CD4-positive, alpha-beta T cell treated with Interleukin-15 for 4 hours (primary cell): ENCODE measurements around the gene CNN2.
A peak's percentile ranks its signal among the peaks of the same experiment; 100 is the strongest.

Experiments used
- DNase-seq: peaks from one replicate; pipeline ENCODE4 v3.0.0-alpha.2; 2020; ENCODE audit warnings: low spot score

Gene CNN2

DNA sequence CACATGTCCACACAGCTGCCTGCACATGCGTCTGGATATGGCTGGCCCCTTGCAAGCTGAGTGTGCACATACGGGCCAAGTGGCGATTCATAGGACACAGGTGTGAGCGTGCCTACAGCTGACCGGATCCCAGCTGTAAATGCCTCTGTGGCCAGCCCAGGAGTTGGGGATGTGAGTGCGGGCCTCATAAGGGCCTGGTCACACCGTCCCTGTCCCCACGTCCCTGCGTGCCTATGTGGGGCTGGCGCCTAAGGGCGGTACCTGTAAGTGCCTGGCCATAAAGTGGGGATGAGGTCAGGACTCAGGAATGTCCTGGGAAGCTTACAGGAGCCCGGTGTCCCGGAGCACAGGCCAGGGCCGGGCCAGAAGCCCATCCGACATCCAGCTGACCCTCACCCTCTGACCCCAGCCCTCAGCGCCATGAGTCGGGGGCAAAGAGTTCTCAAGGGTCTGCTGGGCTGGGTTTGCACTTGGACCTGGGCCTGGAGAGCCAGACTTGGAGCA is 39.2 kb downstream of the CNN2 start:
- no peak for DNase-seq

GRCh38 chr19:1066251-1066747 is 39.9 kb downstream of the CNN2 start:
- DNase-seq: no peak

GRCh38 chr19:1066748-1067340 is 40.4 kb downstream of the CNN2 start, which contains the start of gene ARHGAP45:
TSS of gene ARHGAP45 (plus strand) at chr19:1067167. CDS start at chr19:1067406, 239 bp downstream.
- peak; percentile 85 for DNase-seq

DNA sequence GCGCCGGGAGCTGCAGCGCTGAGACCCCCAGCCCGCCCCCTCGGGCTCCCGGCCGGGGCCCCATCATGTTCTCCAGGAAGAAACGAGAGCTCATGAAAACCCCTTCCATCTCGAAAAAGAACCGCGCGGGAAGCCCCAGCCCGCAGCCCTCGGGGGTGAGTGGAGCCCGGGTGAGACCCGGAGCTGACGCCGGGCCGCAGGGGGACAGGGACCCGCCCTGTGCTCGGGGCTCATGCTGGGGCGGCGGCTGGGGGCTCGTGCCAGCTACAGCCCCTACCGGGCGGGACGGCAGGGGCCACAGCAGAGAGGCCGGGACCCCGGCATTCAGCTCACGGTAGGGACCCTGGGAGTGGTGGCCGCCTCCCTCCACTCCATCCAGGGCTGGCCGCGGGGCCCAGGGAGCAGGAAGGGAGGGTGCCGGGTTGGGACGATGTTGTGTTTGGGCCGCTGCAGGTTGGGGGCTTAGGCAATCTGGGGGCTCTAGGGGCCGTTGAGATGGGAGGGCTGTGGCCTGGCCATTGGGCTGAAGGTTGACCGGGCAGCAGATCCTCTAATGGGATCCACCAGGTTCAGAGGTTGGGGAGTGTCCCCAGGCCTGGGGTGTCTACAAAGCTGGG is 41.0 kb downstream of the CNN2 start:
- no peak for DNase-seq

DNA sequence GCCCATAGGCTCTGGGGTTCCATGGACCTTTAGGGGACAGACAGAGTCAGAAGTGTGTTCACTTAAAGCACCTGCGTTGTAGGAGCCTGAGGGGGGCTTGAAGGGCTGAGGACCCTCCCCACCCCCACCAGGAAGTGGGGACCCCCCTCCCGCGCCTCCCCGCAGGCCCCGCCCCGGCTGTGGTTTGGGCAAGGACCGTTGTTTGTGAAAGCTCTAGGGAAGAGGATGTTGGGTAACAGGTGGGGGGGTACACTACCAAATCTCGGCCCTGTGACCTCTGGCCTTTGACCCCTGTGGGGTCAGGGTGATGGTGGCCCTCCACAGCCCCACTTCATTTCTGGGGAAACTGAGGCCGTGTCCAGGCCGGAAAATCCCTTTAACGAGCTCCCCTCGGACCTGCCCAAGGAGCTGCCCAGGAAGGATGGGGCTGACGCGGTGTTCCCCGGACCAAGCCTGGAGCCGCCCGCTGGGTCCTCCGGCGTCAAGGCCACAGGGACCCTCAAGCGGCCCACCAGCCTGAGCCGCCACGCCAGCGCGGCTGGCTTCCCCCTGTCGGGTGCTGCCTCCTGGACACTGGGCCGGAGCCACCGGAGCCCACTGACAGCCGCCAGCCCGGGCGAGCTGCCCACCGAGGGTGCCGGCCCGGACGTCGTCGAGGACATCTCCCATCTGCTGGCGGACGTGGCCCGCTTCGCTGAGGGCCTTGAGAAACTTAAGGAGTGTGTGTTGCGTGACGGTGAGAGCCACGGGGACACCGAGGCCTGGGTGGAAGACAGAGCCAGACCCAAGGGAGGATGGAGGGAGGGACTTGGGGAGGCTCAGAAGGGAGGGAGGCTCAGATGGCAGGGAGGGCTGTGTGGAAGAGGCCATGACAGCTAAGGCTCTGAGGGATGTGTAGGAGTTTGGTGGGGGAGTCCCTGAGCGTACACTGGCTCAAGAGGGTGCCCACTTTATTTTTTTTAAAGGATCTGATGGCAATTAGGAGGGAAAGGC is 41.9 kb downstream of the CNN2 start:
- DNase-seq: peak; percentile 76

DNA sequence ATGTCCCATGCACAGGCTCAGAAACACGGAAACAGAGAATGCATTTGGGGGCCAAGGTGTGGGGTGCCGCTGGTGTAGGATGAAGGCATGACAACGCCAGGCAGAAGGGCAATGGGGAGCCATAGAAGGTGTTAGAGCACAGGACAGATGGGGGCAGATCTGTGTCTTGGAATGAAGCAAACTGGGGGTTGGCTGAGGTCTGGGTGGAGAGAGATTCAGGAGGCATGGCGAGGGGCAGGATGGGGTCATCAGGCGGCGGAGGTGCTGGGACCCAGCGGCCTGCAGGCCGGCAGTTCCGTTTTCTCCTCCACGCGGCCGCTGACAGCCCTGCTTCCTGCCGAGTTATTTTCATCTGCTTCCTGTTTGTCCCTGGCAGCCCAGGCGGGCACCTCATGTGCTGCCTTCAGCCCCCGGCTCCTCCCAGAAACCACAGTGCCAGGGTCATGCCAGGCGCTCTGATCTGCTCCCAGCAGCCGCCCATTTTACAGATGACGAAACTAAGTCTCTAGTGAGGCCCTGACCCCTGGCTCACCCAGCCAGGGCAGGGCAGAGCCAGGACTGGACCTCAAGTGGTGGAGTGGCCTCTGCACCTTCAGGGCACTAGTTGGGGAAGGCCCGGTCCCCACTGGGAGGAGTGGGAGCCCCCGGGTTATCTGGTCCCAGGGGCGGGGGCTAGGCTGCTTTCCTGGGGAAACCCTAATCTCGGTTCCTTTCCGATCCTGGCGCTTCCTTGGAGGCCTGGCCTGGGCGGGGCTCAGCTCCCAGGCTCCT is 42.8 kb downstream of the CNN2 start:
- DNase-seq: peak; percentile 80

GRCh38 chr19:1070576-1070930 is 44.1 kb downstream of the CNN2 start:
- no peak for DNase-seq

- no peak for DNase-seq
Observed at GRCh38 chr19:1070931-1071791, 44.8 kb downstream of the CNN2 start.

DNA sequence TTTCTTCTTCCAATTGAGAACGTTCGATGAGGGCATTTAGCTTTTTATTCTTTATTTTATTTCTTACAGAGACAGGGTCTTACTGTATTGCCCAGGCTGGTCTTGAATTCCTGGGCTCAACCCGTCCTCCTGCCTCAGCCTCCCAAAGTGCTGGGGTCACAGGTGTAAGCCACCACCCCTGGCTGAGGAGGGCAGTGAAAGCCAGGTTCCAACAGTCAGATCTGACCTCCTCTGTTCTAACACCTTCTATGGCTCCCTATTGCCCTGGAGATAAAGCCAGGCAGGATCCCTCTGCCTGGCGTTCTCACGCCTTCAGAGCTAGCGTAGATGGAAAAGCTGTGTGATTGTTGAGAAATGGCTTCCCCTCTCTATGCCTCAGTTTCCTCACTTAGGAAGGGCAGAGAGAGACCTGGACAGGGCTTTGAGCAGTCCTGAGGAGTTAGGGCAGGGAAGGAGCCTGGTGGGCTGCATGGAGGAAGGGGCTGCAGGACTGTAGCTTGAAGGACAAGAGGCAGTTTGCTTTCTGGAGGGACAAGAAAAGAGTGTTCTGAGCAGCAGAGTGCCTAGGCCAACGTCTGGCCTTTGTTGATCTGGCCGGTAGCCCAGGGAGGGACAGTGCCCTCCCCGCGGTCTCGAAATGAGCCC is 46.1 kb downstream of the CNN2 start:
- DNase-seq: no peak

- no peak for DNase-seq
Observed at GRCh38 chr19:1073063-1073955, 46.9 kb downstream of the CNN2 start.

GRCh38 chr19:1073956-1074517 is 47.6 kb downstream of the CNN2 start:
- DNase-seq: no peak

- peak; percentile 94 for DNase-seq
Observed at GRCh38 chr19:1074544-1075283, 48.3 kb downstream of the CNN2 start.

DNA sequence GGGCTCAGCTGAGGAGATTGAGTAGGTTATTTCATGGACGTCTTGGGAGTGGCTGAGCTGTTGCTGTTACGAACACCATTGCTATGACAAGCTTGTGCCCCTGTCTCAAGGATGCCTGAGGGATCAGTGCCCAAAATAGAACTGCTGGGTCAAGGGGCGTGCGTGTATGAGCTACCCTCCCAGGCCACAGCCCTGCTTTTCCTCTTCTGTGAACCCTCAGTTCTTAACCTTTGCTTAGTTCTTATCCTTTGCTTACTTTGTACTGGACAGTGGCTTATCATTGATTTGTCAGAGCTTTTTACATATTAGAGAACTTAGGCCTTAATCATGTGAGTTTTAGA is 49.6 kb downstream of the CNN2 start:
- DNase-seq: no peak

DNA sequence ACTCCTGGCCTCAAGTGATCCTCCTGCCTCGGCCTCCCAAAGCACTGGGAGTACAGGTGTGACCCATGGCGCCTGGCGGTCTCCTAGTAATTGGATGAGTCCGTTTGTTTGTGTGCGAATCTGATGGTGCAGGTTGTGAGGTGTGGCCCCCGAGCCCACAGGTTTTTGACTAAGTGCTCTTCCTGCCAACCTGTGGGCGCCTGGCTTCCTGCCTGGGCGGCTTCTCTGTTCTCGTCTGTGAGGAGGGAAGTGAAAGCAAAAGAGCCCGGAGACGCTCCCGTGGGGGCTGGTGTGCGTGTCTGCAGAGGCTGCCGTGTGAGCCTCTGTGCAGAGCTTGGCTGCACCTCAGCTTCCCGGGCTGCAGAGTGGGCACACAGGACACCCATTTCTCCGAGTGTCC is 50.5 kb downstream of the CNN2 start:
- peak; percentile 96 for DNase-seq

DNA sequence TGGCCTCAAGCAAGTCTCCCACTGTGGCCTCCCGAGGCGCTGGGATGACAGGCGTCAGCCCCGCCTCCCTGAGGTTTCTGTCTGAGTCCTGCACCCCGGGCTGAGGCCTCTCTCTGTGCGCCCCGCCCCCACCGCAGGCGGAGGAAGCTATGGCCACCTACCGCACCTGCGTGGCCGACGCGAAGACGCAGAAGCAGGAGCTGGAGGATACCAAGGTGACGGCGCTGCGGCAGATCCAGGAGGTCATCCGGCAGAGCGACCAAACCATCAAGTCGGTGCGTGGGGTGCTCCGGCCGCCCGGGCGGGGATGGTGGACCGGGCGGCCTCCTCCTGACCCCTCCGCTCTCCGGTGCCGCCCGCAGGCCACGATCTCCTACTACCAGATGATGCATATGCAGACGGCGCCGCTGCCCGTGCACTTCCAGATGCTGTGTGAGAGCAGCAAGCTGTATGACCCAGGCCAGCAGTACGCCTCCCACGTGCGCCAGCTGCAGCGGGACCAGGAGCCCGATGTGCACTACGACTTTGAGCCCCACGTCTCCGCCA is 53.2 kb downstream of the CNN2 start:
- DNase-seq: peak; percentile 68

- no peak for DNase-seq
Observed at GRCh38 chr19:1080360-1081161, 54.2 kb downstream of the CNN2 start.
